Sigmoid colon (tissue), 4 donors: Measurements from ENCODE around the gene TMUB1.

Experiments used
- CTCF ChIP-seq, 4 experiments: fragments of 450-650 bp in 3 of 4; fragments of 200-600 bp in 1 of 4; IDR thresholded peaks; one replicate each; pipeline ENCODE4 v1.5.1; 2016 to 2019; ENCODE audit warnings: antibody characterized with exemption in 4 of 4, mild to moderate bottlenecking in 3 of 4, moderate library complexity in 2 of 4
- POLR2A ChIP-seq, 2 donors: fragments of 450-650 bp; IDR thresholded peaks; one replicate each; pipeline ENCODE4 v1.6.1; 2016; ENCODE audit warnings: antibody characterized with exemption in 2 of 2, mild to moderate bottlenecking in 2 of 2, moderate library complexity in 2 of 2
- POLR2AphosphoS5 ChIP-seq, 4 donors: sonication (generic); formaldehyde crosslinking; IDR thresholded peaks; one replicate each; pipeline ENCODE4 v1.6.1; 2017; ENCODE audit warnings: antibody characterized with exemption in 4 of 4

GRCh38 chr7:151125846-151126481 lies 42.7 kb upstream of the TMUB1 start:
- TF ChIP-seq CTCF (IDR thresholded peaks at IDR 0.05) (no peak), POLR2A (IDR thresholded peaks at IDR 0.05) (no peak), POLR2AphosphoS5 (IDR thresholded peaks at IDR 0.05) (no peak)
